K562 (cell line): ENCODE measurements around the gene CD2. TPM values are rescaled to one million over a fixed set of nuclear protein-coding genes. Genes with fewer than 3 reads are reported as not detected.

Source experiments
- KLF16 ChIP-seq: IDR thresholded peaks from 2 replicates; pipeline ENCODE4 v1.6.1; 2016; ENCODE audit warnings: antibody characterized with exemption
- SMC3 ChIP-seq: conservative IDR thresholded peaks from 2 replicates; pipeline ENCODE4 v1.6.1; 2011; ENCODE audit warnings: low read depth, low read length, improper control_type of control experiment; ENCODE audit not compliant: insufficient read depth
- polyA plus RNA-seq, 8 experiments: library from polyadenylated mRNA; depleted of rRNA in 4 of 8; stranded (reverse) in 5 of 8; unstranded in 3 of 8; fragments of >200 nt; fragmentation: Nextera tagmentation in 2 of 8; fragmentation: Illumina TruSeq in 1 of 8; extraction: Ambion mirVana in 2 of 8; extraction: Trizol in 1 of 8; gene quantifications; 2 replicates each; pipeline versions ENCODE4 v1.2.1 to v1.2.3, GENCODE V29; 2011 to 2014; ENCODE audit warnings: inconsistent platforms in 1 of 8, missing spikeins in 1 of 8
- total RNA-seq, 7 experiments: library from RNA; depleted of rRNA in 6 of 7; stranded (reverse); fragments of >200 nt in 6 of 7; fragmentation: Illumina TruSeq in 2 of 7; extraction: Trizol in 2 of 7; gene quantifications; 2 replicates each; pipeline versions ENCODE4 v1.2.1 to v1.2.3, GENCODE V29; 2011 to 2021; ENCODE audit warnings: low replicate concordance in 1 of 7
- TF ChIP-seq, protein P1 (sequence below): fragments of 200-800 bp; sonication (Bioruptor generic); IDR thresholded peaks from 2 replicates; pipeline ENCODE4 v1.6.1; 2017; ENCODE audit warnings: missing genetic modification characterization, missing compliant biosample characterization
- TF ChIP-seq, protein P2 (sequence below): fragments of 450-650 bp; IDR thresholded peaks from 2 replicates; pipeline ENCODE4 v1.6.1; 2017; ENCODE audit warnings: antibody characterized with exemption
- TF ChIP-seq, protein P3 (sequence below): fragments of 250-450 bp; sonication (Bioruptor Pico); IDR thresholded peaks from 2 replicates; pipeline ENCODE4 v1.4.0; 2020; ENCODE audit warnings: mild to moderate bottlenecking, moderate library complexity, borderline replicate concordance
- TF ChIP-seq, protein P4 (sequence below), 2 experiments: fragments of 450-650 bp; IDR thresholded peaks; 2 replicates each; pipeline ENCODE4 v1.6.1; 2016; ENCODE audit warnings: mild to moderate bottlenecking in 2 of 2, borderline replicate concordance in 1 of 2, low read depth in 1 of 2, moderate library complexity in 1 of 2
- TF ChIP-seq, protein P5 (sequence below): IDR thresholded peaks from 2 replicates; pipeline ENCODE4 v1.6.1; 2011; ENCODE audit warnings: borderline replicate concordance, low read depth, mild to moderate bottlenecking, moderate library complexity, low read length; ENCODE audit not compliant: insufficient read depth, poor library complexity, severe bottlenecking

The CD2 gene
- total and polyA plus RNA-seq, 9 of the 15 experiments (the other 6 are each of a cell fraction or from before 2014, with no cell fraction given): 0.07 to 0.16 TPM; not detected in 7

DNA sequence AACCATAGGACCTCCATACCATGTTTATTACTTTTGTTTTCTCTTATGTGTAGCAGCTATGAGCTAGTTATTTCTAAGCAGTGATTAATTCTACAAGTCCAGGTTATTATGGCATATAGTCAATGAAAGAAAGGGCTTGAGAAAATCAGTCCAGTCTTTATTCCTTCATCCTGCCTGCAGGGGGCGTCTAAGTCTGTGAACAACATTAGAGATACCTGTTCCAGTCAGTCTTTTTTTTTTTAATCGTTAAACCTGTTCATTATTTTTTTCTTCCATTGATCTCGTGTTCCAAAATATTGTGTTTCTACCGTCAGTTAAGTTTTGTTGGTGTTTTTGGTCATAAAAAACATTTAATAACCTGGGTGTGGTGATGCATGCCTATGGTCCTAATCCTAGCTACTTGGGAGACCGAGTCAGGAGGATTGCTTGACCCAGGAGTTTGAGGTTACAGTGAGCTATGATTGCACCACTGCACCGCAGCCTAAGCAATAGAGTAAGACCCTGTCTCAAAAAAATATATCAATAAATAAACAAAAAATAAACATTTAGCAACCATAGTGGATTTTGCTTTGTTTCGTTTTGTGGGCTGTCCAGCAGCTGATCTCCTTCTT lies 29.4 kb upstream of the CD2 start (continued):
- TF ChIP-seq, protein P1, sequence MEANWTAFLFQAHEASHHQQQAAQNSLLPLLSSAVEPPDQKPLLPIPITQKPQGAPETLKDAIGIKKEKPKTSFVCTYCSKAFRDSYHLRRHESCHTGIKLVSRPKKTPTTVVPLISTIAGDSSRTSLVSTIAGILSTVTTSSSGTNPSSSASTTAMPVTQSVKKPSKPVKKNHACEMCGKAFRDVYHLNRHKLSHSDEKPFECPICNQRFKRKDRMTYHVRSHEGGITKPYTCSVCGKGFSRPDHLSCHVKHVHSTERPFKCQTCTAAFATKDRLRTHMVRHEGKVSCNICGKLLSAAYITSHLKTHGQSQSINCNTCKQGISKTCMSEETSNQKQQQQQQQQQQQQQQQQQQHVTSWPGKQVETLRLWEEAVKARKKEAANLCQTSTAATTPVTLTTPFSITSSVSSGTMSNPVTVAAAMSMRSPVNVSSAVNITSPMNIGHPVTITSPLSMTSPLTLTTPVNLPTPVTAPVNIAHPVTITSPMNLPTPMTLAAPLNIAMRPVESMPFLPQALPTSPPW (CRISPR knock-in tag): peak; percentile 34; the same call in 1 of the 2 replicates
- TF ChIP-seq SMC3 (peak; percentile 54), KLF16 (peak; percentile 41; the same call in 1 of the 2 replicates)
- TF ChIP-seq, protein P2, sequence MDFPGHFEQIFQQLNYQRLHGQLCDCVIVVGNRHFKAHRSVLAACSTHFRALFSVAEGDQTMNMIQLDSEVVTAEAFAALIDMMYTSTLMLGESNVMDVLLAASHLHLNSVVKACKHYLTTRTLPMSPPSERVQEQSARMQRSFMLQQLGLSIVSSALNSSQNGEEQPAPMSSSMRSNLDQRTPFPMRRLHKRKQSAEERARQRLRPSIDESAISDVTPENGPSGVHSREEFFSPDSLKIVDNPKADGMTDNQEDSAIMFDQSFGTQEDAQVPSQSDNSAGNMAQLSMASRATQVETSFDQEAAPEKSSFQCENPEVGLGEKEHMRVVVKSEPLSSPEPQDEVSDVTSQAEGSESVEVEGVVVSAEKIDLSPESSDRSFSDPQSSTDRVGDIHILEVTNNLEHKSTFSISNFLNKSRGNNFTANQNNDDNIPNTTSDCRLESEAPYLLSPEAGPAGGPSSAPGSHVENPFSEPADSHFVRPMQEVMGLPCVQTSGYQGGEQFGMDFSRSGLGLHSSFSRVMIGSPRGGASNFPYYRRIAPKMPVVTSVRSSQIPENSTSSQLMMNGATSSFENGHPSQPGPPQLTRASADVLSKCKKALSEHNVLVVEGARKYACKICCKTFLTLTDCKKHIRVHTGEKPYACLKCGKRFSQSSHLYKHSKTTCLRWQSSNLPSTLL: no peak
- TF ChIP-seq, protein P3, sequence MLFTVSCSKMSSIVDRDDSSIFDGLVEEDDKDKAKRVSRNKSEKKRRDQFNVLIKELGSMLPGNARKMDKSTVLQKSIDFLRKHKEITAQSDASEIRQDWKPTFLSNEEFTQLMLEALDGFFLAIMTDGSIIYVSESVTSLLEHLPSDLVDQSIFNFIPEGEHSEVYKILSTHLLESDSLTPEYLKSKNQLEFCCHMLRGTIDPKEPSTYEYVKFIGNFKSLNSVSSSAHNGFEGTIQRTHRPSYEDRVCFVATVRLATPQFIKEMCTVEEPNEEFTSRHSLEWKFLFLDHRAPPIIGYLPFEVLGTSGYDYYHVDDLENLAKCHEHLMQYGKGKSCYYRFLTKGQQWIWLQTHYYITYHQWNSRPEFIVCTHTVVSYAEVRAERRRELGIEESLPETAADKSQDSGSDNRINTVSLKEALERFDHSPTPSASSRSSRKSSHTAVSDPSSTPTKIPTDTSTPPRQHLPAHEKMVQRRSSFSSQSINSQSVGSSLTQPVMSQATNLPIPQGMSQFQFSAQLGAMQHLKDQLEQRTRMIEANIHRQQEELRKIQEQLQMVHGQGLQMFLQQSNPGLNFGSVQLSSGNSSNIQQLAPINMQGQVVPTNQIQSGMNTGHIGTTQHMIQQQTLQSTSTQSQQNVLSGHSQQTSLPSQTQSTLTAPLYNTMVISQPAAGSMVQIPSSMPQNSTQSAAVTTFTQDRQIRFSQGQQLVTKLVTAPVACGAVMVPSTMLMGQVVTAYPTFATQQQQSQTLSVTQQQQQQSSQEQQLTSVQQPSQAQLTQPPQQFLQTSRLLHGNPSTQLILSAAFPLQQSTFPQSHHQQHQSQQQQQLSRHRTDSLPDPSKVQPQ (CRISPR knock-in tag): no peak
- TF ChIP-seq, protein P4, sequence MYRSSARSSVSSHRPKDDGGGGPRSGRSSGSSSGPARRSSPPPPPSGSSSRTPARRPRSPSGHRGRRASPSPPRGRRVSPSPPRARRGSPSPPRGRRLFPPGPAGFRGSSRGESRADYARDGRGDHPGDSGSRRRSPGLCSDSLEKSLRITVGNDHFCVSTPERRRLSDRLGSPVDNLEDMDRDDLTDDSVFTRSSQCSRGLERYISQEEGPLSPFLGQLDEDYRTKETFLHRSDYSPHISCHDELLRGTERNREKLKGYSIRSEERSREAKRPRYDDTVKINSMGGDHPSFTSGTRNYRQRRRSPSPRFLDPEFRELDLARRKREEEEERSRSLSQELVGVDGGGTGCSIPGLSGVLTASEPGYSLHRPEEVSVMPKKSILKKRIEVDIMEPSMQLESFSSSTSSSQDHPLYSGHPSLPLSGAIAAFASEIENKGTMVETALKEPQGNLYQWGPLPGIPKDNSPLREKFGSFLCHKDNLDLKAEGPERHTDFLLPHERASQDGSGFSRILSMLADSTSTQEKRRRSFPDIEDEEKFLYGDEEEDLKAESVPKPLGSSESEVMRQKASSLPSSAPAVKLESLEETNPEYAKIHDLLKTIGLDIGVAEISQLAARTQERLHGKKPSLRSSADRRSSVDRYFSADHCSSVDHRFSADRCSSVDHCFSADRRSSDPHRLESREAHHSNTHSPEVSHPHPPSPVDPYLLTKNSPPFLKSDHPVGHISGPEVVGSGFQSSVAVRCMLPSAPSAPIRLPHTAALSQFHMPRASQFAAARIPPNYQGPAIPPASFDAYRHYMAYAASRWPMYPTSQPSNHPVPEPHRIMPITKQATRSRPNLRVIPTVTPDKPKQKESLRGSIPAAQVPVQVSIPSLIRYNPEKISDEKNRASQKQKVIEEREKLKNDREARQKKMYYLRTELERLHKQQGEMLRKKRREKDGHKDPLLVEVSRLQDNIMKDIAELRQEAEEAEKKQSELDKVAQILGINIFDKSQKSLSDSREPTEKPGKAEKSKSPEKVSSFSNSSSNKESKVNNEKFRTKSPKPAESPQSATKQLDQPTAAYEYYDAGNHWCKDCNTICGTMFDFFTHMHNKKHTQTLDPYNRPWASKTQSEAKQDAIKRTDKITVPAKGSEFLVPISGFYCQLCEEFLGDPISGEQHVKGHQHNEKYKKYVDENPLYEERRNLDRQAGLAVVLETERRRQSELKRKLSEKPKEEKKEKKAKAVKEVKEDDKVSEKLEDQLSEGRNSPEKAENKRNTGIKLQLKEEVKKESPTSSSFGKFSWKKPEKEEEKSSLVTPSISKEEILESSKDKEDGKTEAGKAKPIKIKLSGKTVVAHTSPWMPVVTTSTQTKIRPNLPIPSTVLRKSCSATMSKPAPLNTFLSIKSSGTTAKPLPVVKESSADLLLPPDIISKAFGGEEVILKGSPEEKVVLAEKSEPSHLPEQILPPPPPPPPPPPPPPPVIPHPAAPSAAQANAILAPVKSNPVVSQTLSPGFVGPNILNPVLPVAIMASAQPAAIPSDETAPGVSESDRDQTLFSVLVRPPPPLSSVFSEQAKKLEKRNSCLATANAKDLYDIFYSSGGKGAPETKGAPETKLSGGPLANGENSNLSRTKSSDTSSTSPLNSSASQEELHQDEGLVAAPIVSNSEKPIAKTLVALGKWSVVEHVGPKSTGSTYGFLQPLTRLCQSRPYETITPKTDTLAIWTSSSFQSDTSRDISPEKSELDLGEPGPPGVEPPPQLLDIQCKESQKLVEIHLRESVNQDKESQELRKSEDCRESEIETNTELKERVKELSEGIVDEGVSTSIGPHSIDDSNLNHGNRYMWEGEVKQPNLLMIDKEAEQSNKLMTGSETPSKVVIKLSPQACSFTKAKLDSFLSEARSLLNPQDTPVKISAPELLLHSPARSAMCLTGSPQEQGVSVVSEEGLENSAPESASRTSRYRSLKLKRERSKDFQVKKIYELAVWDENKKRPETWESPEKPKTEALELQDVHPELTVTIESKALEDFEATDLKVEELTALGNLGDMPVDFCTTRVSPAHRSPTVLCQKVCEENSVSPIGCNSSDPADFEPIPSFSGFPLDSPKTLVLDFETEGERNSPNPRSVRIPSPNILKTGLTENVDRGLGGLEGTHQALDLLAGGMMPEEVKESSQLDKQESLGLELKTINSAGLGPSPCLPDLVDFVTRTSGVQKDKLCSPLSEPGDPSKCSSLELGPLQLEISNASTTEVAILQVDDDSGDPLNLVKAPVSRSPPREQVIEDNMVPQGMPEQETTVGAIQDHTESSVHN (IDR thresholded peaks at IDR 0.05; ENCODE audit: borderline replicate concordance in 1 of 2, low read depth in 1 of 2): no peak
- TF ChIP-seq, protein P5, sequence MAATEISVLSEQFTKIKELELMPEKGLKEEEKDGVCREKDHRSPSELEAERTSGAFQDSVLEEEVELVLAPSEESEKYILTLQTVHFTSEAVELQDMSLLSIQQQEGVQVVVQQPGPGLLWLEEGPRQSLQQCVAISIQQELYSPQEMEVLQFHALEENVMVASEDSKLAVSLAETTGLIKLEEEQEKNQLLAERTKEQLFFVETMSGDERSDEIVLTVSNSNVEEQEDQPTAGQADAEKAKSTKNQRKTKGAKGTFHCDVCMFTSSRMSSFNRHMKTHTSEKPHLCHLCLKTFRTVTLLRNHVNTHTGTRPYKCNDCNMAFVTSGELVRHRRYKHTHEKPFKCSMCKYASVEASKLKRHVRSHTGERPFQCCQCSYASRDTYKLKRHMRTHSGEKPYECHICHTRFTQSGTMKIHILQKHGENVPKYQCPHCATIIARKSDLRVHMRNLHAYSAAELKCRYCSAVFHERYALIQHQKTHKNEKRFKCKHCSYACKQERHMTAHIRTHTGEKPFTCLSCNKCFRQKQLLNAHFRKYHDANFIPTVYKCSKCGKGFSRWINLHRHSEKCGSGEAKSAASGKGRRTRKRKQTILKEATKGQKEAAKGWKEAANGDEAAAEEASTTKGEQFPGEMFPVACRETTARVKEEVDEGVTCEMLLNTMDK: peak; percentile 55
